Heart right ventricle (tissue), 16 donors: ENCODE measurements around the gene DGKH. TPM values are rescaled to one million over a fixed set of nuclear protein-coding genes. Genes with fewer than 3 reads are reported as not detected.
"Not testable (repeated sequence)": the region's sequence is repeated elsewhere in the genome, so short reads cannot be mapped to it uniquely, and the experiment has no call there.

ENCODE experiments used
- ATAC-seq, 8 donors: fragments of 200-7000 bp; cut with Tn5 transposase; one replicate each; pipeline ENCODE4 v1.9.1; 2020; ENCODE audit warnings: mild to moderate bottlenecking in 8 of 8, moderate library complexity in 8 of 8, moderate number of reproducible peaks in 1 of 8
- DNase-seq, 2 donors: peaks; one replicate each; pipeline ENCODE4 v3.0.0-alpha.2; 2020
- H3K27ac ChIP-seq, 10 donors: fragments of 200-600 bp; sonication (generic) in 2 of 10; one replicate each; pipeline versions ENCODE4 v1.5.0 to v1.8.0; 2020 to 2022; ENCODE audit warnings: mild to moderate bottlenecking in 3 of 10
- H3K27me3 ChIP-seq, 7 donors: fragments of 200-600 bp; one replicate each; pipeline ENCODE4 v1.8.0; 2021 to 2022; ENCODE audit warnings: mild to moderate bottlenecking in 2 of 7
- H3K36me3 ChIP-seq, 9 donors: fragments of 200-600 bp; sonication (generic) in 1 of 9; one replicate each; pipeline versions ENCODE4 v1.5.0 to v1.8.0; 2020 to 2022; ENCODE audit warnings: mild to moderate bottlenecking in 2 of 9
- H3K4me1 ChIP-seq, 9 donors: fragments of 200-600 bp; sonication (generic) in 1 of 9; one replicate each; pipeline versions ENCODE4 v1.5.0 to v1.8.0; 2020 to 2022; ENCODE audit warnings: mild to moderate bottlenecking in 4 of 9
- H3K4me3 ChIP-seq, 10 donors: fragments of 200-600 bp; sonication (generic) in 2 of 10; one replicate each; pipeline versions ENCODE4 v1.5.0 to v1.8.0; 2020 to 2022; ENCODE audit warnings: mild to moderate bottlenecking in 7 of 10, moderate library complexity in 2 of 10
- H3K9me3 ChIP-seq, 11 donors: fragments of 200-600 bp in 10 of 11; sonication (generic) in 2 of 11; one replicate each; pipeline versions ENCODE4 v1.5.0 to v1.8.0; 2013 to 2022; ENCODE audit warnings: mild to moderate bottlenecking in 2 of 11, control low read depth in 1 of 11, moderate library complexity in 1 of 11
- CTCF ChIP-seq, 9 donors: fragments of 200-600 bp; sonication (generic) in 2 of 9; IDR thresholded peaks; one replicate each; pipeline versions ENCODE4 v1.5.0 to v1.8.0; 2021 to 2022; ENCODE audit warnings: antibody characterized with exemption in 9 of 9, mild to moderate bottlenecking in 5 of 9, moderate library complexity in 1 of 9
- WGBS, 2 donors: extraction: QIAGEN DNeasy Blood & Tissue Kit; methylation state at CpG; one replicate each; pipeline ENCODE4 v1.1.7; 2013; ENCODE audit warnings: inconsistent platforms in 1 of 2; 5-methylcytosine and 5-hydroxymethylcytosine counted together
- intact Hi-C, 10 donors: fragments of 100-400 bp; cut with DNase I; formaldehyde crosslinking; loops; one replicate each; pipeline versions ENCODE4 v1.11.1 to v1.14.2; 2022
- polyA plus RNA-seq, 2 donors: library from polyadenylated mRNA; stranded (reverse); fragments of 200-250 nt; gene quantifications; one replicate each; pipeline ENCODE4 v1.2.3, GENCODE V29; 2013
- total RNA-seq, 10 donors: library from RNA; stranded (reverse); fragmentation: NEBNext Ultra II Directional in 3 of 10; extraction: Animal tissue kit (Norgen Biotek cat#: 25700) in 3 of 10; gene quantifications; one replicate each; pipeline versions ENCODE4 v1.2.1 to v1.2.4, GENCODE V29; 2021 to 2023
- donor health status: Arrhythmogenic right ventricular cardiomyopathy.
- donor health status: ischemic (EF 13 %, LVEDD 7.1; RV severe dilation, severe dysfunction).
- donor health status: healthy with polysubstance abuse.
- donor health status: DM: no; HTN: yes; CAD: no.
- donor health status: DM: no; HTN: no; CAD: no.
- donor health status: ischemic (EF 25% LVEDD 6.9; RV normal size, moderate dysfunction).
- donor health status: ischemic (EF 25% LVEDD 5.7; RV mildly dilated, moderate dysfunction).
- donor health status: healthy.
- donor health status: DM: yes; HTN: yes; CAD: no.
- donor health status: Ischemic cardiomyopathy.
- donor health status: ischemic (EF 35%, LVEDD 5.7; RV mildly dilated, moderate dysfunction).
- donor health status: nonischemic (EF 11% LVEDD 7.7; RV severe dilation, severe dysfunction).
- donor health status: DM: yes; HTN: yes; CAD: no.
- donor health status: PGD.
- donor health status: ischemic (EF 29% LVEDD 5.4; RV normal size, mild dysfunction).
- donor health status: nonischemic (EF 23%, LVEDD 6.1; RV moderate dilation, normal function).

DGKH gene
- total and polyA plus RNA-seq, 12 donors, result 1.2 to 11.0 (median 7.2) TPM

GRCh38 chr13:42140494-42140893, 92.0 kb downstream of the DGKH start:
- no peak for TF ChIP-seq CTCF (IDR thresholded peaks at IDR 0.05)
- ATAC-seq, result no peak
- H3K4me1 ChIP-seq, result no peaks in the 10 kb centered on the region
- no peaks in the 10 kb centered on the region for H3K27me3 ChIP-seq
- no peak overlapping the region for H3K4me3 ChIP-seq
- H3K9me3 ChIP-seq, result peaks cover 0 to 7% (median 0%) of the 10 kb centered on the region in 11 donors
- no peak overlapping the region for H3K27ac ChIP-seq
- 71 to 100% methylated on average over 2 of the region's 2 CpGs for WGBS, 2 donors
- intact Hi-C loops, result no loop called here
- DNase-seq, result no peak
- H3K36me3 ChIP-seq, result peaks cover 0 to 12% (median 0%) of the 10 kb centered on the region in 9 donors

GRCh38 chr13:42141052-42141451, 92.6 kb downstream of the DGKH start:
- H3K36me3 ChIP-seq, H3K4me1 ChIP-seq, H3K9me3 ChIP-seq, ATAC-seq, H3K27me3 ChIP-seq, H3K4me3 ChIP-seq, intact Hi-C loops, H3K27ac ChIP-seq, DNase-seq: not testable (repeated sequence)
- 97 to 99% methylated on average over 2 of the region's 2 CpGs for WGBS, 2 donors

DNA sequence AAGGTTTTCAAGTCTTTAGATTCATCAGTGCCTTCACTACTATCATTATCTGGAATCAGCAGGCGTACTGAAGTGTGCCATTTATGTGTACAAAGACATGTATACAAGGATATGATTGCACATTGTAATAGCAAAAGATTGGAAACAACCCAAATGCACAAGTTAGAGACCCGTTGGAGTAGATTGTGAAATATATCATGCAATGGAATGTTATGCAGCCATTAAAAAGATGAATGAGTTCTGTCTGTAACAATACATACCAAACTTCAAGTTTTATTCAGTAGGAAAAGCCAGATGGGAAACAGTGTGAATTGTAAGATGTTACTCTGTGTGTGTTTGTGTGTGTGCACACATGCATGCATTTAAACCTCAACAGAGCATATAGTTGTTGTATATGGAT, 97.9 kb downstream of the DGKH start:
- Histone ChIP-seq H3K4me1 (no peaks in the 10 kb centered on the region), H3K27me3 (no peaks in the 10 kb centered on the region), H3K36me3 (peaks cover 0 to 4% (median 0%) of the 10 kb centered on the region in 9 donors), H3K9me3 (peaks cover 0 to 3% (median 0%) of the 10 kb centered on the region in 11 donors), H3K27ac (no peak overlapping the region), H3K4me3 (no peak overlapping the region)
- ATAC-seq (no peak), DNase-seq (no peak)
- 91 to 93% methylated on average over 2 of the region's 2 CpGs for WGBS, 2 donors
- TF ChIP-seq CTCF (IDR thresholded peaks at IDR 0.05), result no peak
- intact Hi-C loops, result no loop called here

DNA sequence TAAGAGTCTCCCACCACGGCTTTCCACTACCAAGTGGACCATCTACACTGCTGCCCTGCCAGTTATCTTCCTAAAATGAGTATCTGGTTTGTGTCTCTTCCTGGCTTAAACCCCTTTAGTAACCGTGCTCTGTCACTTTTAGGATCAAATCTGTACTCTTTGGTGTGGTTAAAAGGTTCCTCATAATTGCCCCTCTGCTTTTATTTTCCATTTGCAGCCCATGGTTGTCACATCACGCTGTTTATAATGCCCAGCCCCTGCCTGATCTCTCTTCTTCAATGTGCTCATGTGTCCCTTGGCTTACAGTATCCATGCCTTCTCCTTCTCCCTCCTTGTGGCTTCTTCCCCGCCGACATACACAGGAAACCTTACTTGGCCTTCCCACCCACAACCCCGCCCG, 100.1 kb downstream of the DGKH start:
- no peak overlapping the region for H3K4me3 ChIP-seq
- no peak for TF ChIP-seq CTCF (IDR thresholded peaks at IDR 0.05)
- peaks cover 0 to 4% (median 0%) of the 10 kb centered on the region in 9 donors for H3K36me3 ChIP-seq
- no peaks in the 10 kb centered on the region for H3K27me3 ChIP-seq
- ATAC-seq, result no peak
- 70 to 77% methylated on average over 7 of the region's 7 CpGs for WGBS, 2 donors
- H3K9me3 ChIP-seq, result no peaks in the 10 kb centered on the region
- no peak overlapping the region for H3K27ac ChIP-seq
- no peaks in the 10 kb centered on the region for H3K4me1 ChIP-seq
- DNase-seq, result no peak
- intact Hi-C loops, result no loop called here

- TF ChIP-seq CTCF (IDR thresholded peaks at IDR 0.05), result no peak
- H3K4me3 ChIP-seq, result no peak overlapping the region
- ATAC-seq, result no peak
- H3K36me3 ChIP-seq, result peaks cover 0 to 3% (median 0%) of the 10 kb centered on the region in 9 donors
- 86 to 91% methylated on average over 4 of the region's 4 CpGs for WGBS, 2 donors
- H3K27ac ChIP-seq, result no peak overlapping the region
- no peak for DNase-seq
- no peaks in the 10 kb centered on the region for H3K4me1 ChIP-seq
- no peaks in the 10 kb centered on the region for H3K27me3 ChIP-seq
- H3K9me3 ChIP-seq, result no peaks in the 10 kb centered on the region
- intact Hi-C loops, result no loop called here
These were observed 100.7 kb downstream of the DGKH start for GRCh38 chr13:42149136-42149535.
